HG03108 (cell line): ENCODE measurements around the gene IGSF5.
"Not testable (repeated sequence)": the region's sequence is repeated elsewhere in the genome, so short reads cannot be mapped to it uniquely, and the experiment has no call there.

ENCODE experiments used
- ATAC-seq: cut with Tn5 transposase; IDR thresholded peaks from one replicate; pipeline ENCODE4 v1.9.1; 2021; ENCODE audit warnings: moderate library complexity; ENCODE audit not compliant: unreplicated experiment

IGSF5 gene

GRCh38 chr21:39744883-39745282 lies at the start of gene IGSF5:
IGSF5 (plus strand) TSS chr21:39745183; CDS start chr21:39745510, 327 bp downstream.
- not testable (repeated sequence) for ATAC-seq

GRCh38 chr21:39696196-39696595 lies 48.8 kb upstream of the IGSF5 start:
- no peak for ATAC-seq

GRCh38 chr21:39696618-39697017 lies 48.4 kb upstream of the IGSF5 start:
- ATAC-seq, result no peak

- no peak for ATAC-seq
Measured at GRCh38 chr21:39700318-39700717, 44.7 kb upstream of the IGSF5 start.

GRCh38 chr21:39703578-39703977 lies 41.4 kb upstream of the IGSF5 start:
- no peak for ATAC-seq

GRCh38 chr21:39705849-39706248 lies 39.1 kb upstream of the IGSF5 start:
- ATAC-seq, result no peak

GRCh38 chr21:39707316-39707715 lies 37.7 kb upstream of the IGSF5 start:
- ATAC-seq, result no peak

GRCh38 chr21:39710866-39711265 lies 34.1 kb upstream of the IGSF5 start:
- ATAC-seq, result no peak

- no peak for ATAC-seq
Measured at GRCh38 chr21:39712273-39712672, 32.7 kb upstream of the IGSF5 start.

- no peak for ATAC-seq
Measured at GRCh38 chr21:39712976-39713375, 32.0 kb upstream of the IGSF5 start.

- no peak for ATAC-seq
Measured at GRCh38 chr21:39713905-39714304, 31.1 kb upstream of the IGSF5 start.

- no peak for ATAC-seq
Measured at GRCh38 chr21:39714331-39714730, 30.7 kb upstream of the IGSF5 start.

GRCh38 chr21:39715804-39716397 lies 29.1 kb upstream of the IGSF5 start:
- ATAC-seq, result no peak

- ATAC-seq, result no peak
Measured at GRCh38 chr21:39720126-39720778, 24.7 kb upstream of the IGSF5 start.

- ATAC-seq, result no peak
Measured at GRCh38 chr21:39721885-39722284, 23.1 kb upstream of the IGSF5 start.

GRCh38 chr21:39724944-39725343 lies 20.0 kb upstream of the IGSF5 start:
- ATAC-seq, result no peak

GRCh38 chr21:39726133-39726532 lies 18.9 kb upstream of the IGSF5 start:
- no peak for ATAC-seq

GRCh38 chr21:39727401-39728120 lies 17.4 kb upstream of the IGSF5 start:
- ATAC-seq, result no peak

GRCh38 chr21:39728341-39728740 lies 16.6 kb upstream of the IGSF5 start:
- ATAC-seq, result no peak

GRCh38 chr21:39730418-39731157 lies 14.4 kb upstream of the IGSF5 start:
- no peak for ATAC-seq

GRCh38 chr21:39736716-39737115 lies 8.3 kb upstream of the IGSF5 start:
- ATAC-seq, result no peak
